Tongue (tissue), 2 donors: ENCODE results near the gene SCTR. TPM values are rescaled to one million over a fixed set of nuclear protein-coding genes. Genes with fewer than 3 reads are reported as not detected.
A peak's percentile ranks its signal among the peaks of the same experiment; 100 is the strongest.

ENCODE experiments used
- DNase-seq: peaks from one replicate; pipeline ENCODE4 v3.0.0-alpha.2; 2015
- total RNA-seq: library from RNA; depleted of rRNA; stranded (reverse); fragments of >200 nt; gene quantifications from one replicate; pipeline ENCODE4 v1.2.3, GENCODE V29; 2014

The SCTR gene
- total RNA-seq, 1 donor from 2014 or later, result 0.21 TPM

GRCh38 chr2:119487434-119488244 lies 36.6 kb downstream of the SCTR start:
- no peak for DNase-seq

DNA sequence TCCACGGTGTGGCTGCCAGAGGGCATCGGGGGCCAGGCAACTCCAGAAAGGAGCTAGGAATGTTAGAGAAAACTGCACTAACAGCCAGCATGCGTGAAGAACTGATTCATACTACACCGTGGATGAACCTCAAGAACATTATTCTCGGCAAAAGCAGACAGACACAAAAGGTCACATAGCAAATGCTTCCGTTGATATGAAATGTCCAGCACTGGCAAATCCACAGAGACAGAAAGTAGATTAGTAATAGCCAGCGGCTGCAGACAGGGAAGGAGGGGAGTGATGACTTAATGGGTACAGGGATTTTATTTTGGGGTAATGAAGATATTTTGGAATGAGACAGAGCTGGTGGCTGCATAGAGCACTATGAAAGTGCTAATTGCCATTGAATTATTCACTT lies 37.4 kb downstream of the SCTR start:
- DNase-seq, result no peak

GRCh38 chr2:119486196-119486827 lies 38.0 kb downstream of the SCTR start:
- no peak for DNase-seq

DNA sequence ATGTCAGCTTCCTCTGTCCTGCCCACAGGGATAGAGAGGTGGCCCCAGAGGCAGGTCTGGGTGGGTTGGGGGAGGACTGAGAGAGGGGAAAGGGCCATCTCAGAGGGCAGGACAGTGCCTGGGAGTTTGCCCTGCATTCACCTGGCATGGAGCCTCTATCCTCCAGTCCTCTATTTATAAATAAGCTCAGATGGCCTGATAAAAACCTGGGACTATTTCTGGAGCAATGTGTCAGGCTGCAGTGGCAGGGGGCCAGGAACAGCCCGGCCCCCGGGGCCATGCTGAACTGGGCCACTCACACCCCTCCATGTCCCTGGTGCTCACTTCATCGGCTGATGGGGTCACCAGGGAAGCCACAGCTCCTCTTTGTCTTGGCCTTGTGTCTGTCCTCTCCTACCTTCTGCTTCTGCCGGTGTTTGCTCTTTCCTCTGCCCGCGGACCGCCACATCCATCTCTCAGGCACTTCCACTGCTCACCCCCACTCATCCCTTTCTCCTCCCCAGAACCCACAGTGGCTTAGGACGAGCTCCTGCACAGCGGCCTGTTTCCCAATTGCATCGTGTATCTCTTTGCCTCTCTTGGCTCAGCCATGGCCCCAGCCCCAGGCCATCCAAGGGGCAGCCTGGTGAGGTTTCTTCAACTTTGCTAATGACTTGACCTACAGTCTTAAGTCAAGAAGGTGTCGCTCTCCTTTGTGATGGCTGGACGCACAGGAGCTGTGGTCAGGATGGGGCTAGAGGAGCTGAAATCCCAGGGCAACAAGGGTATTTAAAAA lies 38.8 kb downstream of the SCTR start:
- peak; percentile 43 for DNase-seq

DNA sequence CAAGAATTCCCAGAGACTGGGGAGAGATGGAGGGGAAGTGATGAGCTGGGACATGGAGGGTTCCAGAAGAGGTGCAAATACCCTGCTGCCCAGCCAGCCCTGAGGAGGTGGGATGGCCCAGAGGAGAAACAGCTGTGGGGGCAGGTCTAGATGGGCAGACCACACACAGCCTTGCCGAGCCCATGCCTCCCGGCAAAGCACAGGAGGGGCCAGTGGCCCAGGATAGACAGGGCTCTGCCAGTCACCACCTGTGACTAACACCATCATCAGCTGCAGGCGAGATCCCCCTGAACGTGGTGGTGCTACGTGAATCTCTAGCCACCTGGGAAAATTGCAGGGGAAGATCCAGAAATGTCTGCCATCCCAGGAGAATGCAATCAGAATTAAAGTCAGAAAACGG lies 39.4 kb downstream of the SCTR start:
- DNase-seq, result no peak

DNA sequence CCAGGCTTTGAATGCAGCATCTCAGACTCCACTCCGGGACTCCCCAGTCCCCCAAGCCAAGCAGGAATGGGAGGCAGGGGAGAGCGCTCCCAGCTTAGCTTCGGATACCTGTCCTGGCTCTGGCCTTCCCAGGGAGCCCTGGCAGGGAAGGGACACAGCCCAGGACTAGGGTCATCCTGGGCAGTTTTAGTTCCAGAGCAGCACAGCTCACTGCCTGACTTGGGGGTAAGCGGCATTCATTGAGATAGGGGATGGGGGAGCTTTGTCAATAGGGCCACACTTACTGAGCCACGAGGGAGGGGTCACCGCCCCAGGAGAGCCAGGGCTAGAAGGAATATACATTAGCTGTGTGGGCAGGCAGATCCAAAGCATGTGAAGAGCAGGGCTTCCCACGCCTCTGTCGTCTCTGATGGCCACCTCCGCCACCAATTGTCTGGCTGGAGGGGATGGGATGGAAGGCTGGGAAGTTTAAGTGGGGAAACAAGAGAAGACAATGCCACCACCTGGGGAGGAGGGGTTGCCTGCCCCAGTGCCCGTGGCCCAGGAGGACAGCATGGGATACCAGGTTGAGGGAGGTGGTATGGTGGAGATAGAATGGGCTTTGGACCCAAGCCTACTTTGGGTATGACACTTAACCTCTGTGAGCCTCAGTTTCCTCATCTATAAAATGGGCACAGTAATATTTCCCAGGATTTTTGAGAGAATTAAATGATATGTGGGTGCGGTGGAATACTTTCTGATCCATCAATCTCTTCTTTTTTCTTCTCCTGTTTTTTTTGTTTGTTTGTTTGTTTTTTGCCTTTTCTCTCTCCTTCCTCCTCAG lies 40.2 kb downstream of the SCTR start:
- DNase-seq, result no peak

DNA sequence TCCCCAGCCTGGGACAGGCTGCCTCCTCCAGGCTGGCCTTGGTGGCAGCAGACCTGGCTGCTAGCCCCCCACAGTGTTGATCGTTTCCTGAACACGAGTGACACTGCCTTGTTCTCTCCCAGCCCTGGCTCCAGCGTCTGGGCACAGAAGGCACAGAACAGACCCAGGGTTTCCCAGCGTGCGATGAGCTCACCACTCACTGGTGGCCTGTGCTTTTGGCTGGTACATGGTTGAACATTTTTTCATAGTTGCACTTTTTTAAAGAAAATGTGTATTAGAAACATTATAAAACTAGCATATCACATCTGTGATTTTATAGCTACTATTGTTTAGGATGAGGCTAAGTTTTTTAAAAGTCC lies 40.9 kb downstream of the SCTR start:
- no peak for DNase-seq

- peak; percentile 27 for DNase-seq
Measured at GRCh38 chr2:119482481-119483394, 41.5 kb downstream of the SCTR start.

- no peak for DNase-seq
Measured at GRCh38 chr2:119481501-119482455, 42.5 kb downstream of the SCTR start.

- DNase-seq, result no peak
Measured at GRCh38 chr2:119480718-119481142, 43.6 kb downstream of the SCTR start.

GRCh38 chr2:119480184-119480583 lies 44.1 kb downstream of the SCTR start:
- DNase-seq, result no peak

- DNase-seq, result no peak
Measured at GRCh38 chr2:119478978-119479295, 45.3 kb downstream of the SCTR start.

DNA sequence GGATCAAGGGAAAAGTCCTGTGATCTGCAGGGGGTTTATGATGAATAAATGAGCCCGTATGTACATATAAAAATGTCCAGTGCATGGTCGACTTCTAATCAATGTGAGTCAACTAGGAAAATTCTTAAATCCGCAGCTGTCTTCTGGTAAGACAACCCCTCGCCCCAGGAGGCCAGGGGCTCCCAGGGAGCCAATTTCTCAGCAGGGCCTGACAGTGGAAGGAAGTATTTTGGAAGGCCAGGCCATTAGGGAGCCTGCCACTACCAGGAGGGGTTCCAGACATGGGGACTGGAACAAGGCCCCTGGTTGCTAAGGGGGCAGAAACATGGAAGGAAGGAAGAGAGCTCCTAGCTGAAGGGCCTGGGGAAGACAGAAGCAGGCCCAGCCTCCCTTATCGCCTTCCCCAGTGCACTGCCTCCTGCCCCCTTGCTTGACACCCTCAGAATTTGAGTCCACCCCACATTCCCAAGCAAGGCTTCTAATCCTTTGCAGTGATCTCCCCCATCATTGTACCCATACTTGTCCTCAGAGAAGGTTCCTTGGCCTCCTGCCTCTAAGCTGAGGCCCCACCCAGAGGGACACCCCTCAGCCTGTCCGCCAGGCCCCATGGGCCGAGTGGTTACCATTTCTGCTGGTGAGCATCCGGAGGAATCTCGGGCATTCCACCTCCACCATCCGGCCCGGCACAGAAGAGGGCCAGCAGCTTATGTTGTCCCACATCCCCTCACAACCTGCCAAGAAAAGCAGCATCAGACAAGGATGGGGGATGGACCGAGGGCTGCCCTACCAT lies 45.9 kb downstream of the SCTR start:
- DNase-seq, result no peak

DNA sequence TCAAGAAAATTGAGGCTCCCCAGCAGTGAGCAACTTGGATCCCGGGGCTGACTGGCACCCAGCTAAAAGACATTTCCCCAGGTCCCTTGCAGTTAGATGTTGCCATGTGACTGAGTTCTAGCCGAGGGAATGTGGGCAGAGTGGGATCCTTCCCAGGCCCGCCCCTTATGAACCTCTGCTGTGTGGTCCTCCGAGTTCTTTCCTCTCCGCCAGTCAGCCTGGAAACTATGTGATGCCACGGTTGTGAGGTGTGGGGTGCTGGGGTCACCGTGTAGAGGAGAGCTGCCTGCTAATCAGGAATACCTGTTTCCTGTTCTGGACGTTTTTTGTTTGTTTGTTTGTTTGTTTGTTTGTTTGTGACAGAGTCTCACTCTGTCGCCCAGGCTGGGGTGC lies 47.2 kb downstream of the SCTR start:
- no peak for DNase-seq

- DNase-seq, result peak; percentile 68
Measured at GRCh38 chr2:119476301-119477112, 47.8 kb downstream of the SCTR start.

DNA sequence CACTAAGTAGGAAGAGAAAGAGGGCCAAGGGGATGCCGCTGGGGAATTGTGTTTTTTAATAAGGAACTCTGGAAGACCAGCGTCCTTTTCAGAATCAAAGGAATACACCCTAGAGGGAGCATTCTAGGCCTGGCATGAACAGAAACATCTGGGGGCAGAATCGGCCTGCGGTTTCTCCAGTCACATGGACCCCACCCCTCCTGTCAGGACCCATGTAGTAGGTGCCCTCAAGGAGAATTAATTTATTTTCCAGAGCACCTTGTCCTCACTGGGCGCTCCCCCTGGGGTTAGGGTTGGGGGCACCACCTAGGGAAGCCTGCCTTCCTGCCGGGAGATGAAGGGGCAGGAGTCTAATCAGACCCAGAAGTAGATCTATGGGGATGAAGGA lies 48.4 kb downstream of the SCTR start:
- no peak for DNase-seq

- peak; percentile 20 for DNase-seq
Measured at GRCh38 chr2:119475225-119475856, 48.9 kb downstream of the SCTR start.
